Measurements from ENCODE around the gene RNF222. TPM values are rescaled to one million over a fixed set of nuclear protein-coding genes. Genes with fewer than 3 reads are reported as not detected.

RNF222 gene
- total RNA-seq, 4 donors from 2014 or later: 0.15 to 0.23 TPM; not detected in 2

DNA sequence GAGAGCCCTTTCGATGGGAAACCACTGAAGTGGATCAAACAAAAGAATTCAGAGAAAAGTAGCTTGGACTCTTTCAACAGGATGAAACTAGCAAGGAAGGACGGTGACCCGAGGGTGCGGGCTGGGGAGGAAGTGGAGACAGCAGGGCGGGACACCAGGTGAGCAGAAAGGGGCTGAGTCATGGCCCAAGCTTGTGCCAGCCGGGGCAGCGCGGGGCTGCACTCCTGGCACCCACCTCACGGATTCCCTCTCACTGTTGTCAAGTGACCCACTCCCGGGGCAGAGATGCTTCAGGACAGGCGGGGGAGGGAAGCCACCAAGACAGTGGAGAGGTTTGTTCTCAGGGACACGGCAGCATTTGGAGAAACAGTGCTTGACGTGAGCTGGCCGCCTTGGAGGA is 10.7 kb upstream of the RNF222 start:
- no peaks in the 10 kb centered on the region for H3K36me3 ChIP-seq
- peaks cover 32% of the 10 kb centered on the region for H3K27me3 ChIP-seq
- peaks cover 0 to 8% (median 0%) of the 10 kb centered on the region in 3 donors for H3K4me1 ChIP-seq
- TF ChIP-seq POLR2AphosphoS5 (IDR thresholded peaks at IDR 0.05) (no peak), POLR2A (IDR thresholded peaks at IDR 0.05) (no peak), EP300 (IDR thresholded peaks at IDR 0.05) (no peak)
- TF ChIP-seq, protein P1, sequence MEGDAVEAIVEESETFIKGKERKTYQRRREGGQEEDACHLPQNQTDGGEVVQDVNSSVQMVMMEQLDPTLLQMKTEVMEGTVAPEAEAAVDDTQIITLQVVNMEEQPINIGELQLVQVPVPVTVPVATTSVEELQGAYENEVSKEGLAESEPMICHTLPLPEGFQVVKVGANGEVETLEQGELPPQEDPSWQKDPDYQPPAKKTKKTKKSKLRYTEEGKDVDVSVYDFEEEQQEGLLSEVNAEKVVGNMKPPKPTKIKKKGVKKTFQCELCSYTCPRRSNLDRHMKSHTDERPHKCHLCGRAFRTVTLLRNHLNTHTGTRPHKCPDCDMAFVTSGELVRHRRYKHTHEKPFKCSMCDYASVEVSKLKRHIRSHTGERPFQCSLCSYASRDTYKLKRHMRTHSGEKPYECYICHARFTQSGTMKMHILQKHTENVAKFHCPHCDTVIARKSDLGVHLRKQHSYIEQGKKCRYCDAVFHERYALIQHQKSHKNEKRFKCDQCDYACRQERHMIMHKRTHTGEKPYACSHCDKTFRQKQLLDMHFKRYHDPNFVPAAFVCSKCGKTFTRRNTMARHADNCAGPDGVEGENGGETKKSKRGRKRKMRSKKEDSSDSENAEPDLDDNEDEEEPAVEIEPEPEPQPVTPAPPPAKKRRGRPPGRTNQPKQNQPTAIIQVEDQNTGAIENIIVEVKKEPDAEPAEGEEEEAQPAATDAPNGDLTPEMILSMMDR (IDR thresholded peaks at IDR 0.05): no peak
- no peak overlapping the region for H3K4me3 ChIP-seq
- no peak for ATAC-seq
- no peaks in the 10 kb centered on the region for H3K9me3 ChIP-seq
- no peak overlapping the region for H3K27ac ChIP-seq
- WGBS, 2 donors (ENCODE audit: low coverage in 1 of 2): 54 to 68% methylated on average over 9 to 13 of the region's 14 CpGs

DNA sequence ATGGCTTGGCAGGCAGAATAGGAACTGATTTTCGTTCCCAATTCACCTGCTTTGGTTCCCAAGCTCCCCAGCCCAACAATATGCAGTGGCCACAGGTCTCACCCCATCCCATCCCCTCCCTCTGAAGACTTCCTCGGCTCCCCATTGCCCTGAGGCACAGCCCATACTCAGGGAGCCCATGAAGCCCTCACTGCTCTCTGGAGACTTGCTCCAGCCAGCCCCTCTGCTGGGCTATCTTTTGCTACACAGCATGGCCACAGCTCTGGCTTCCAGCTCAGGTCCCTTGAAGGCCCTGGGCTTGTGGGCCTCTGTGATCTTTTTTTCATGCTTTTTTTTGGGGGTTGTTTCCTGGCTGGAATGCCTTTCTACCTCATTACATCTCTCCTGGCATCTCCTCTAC is 8.5 kb upstream of the RNF222 start:
- Histone ChIP-seq H3K27me3 (peaks cover 33% of the 10 kb centered on the region), H3K9me3 (no peaks in the 10 kb centered on the region), H3K4me1 (peaks cover 0 to 8% (median 0%) of the 10 kb centered on the region in 3 donors), H3K27ac (no peak overlapping the region), H3K4me3 (no peak overlapping the region), H3K36me3 (no peaks in the 10 kb centered on the region)
- no peak for ATAC-seq
- whole genome bisulfite sequencing, 2 donors (ENCODE audit: low coverage in 1 of 2): 75% methylated on average over 2 of the region's 2 CpGs; no CpG with 5 or more reads in 1 of the 2 donors
- TF ChIP-seq EP300 (IDR thresholded peaks at IDR 0.05) (no peak), POLR2A (IDR thresholded peaks at IDR 0.05) (no peak), POLR2AphosphoS5 (IDR thresholded peaks at IDR 0.05) (no peak)
- TF ChIP-seq, protein P1 (IDR thresholded peaks at IDR 0.05): no peak

DNA sequence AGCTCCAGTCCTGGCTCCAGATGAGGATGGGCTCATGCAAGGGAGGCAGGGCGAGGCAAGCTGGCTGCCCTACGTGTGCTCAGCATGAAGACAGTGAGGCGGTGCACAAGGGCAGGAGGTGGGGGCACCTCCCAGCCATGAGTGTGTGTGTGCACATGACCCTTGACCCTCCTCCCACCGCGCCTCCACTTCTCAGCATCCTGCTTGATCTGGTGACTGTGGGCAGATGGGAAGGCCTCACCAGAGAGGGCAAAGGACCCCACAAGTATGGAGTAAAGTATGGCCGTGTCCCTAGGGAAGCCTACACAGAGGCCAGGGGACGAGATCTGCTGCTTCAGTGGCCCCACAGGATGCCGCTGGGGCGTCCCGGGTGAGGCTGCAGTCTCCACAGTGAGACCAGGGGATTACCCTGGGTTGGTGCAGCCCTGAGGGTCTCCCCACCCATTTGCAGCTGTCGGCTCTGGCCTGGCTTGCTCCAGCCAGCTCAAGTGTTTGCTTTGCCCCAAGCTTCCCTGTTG is 7.9 kb upstream of the RNF222 start:
- no CpG with 5 or more reads among the region's 11 CpGs for WGBS, 2 donors (ENCODE audit: low coverage in 1 of 2)
- Histone ChIP-seq H3K9me3 (no peaks in the 10 kb centered on the region), H3K4me1 (peaks cover 0 to 6% (median 0%) of the 10 kb centered on the region in 3 donors), H3K27me3 (peaks cover 31% of the 10 kb centered on the region), H3K36me3 (no peaks in the 10 kb centered on the region), H3K27ac (no peak overlapping the region), H3K4me3 (no peak overlapping the region)
- no peak for TF ChIP-seq POLR2A (IDR thresholded peaks at IDR 0.05)
- TF ChIP-seq, protein P1 (IDR thresholded peaks at IDR 0.05): no peak
- TF ChIP-seq EP300 (IDR thresholded peaks at IDR 0.05): no peak
- no peak for TF ChIP-seq POLR2AphosphoS5 (IDR thresholded peaks at IDR 0.05)
- no peak for ATAC-seq

DNA sequence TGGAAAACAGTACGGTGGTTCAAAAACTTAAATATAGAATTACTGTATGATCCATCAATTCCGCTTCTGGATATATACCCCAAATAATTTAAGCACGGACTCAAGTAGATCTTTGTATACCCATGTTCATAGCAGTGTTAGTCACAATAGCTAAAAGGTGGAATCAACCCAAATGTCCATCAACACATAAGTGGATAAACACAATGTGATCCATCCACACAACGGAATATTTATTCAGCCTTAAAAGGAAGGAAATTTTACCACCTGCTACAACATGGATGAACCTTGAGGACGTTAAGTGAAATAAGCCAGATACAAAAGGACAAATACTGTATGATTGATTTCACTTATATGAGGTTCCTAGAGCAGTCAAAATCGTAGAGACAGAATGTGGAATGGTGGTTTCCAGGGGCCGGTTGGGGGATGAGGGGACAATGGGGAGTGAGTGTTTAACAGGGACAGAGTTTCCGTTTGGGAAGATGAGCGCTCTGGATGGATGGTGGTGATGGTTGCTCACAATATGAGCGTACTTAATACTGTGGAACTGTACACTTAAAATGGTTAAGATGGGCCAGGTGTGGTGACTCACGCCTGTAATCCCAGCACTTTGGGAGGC is 5.4 kb upstream of the RNF222 start:
- H3K27me3 ChIP-seq: peaks cover 53% of the 10 kb centered on the region
- H3K4me1 ChIP-seq: no peaks in the 10 kb centered on the region
- ATAC-seq: no peak
- H3K36me3 ChIP-seq: no peaks in the 10 kb centered on the region
- H3K9me3 ChIP-seq: no peaks in the 10 kb centered on the region
- no peak overlapping the region for H3K27ac ChIP-seq
- 42 to 55% methylated on average over 10 to 11 of the region's 11 CpGs for WGBS, 2 donors (ENCODE audit: low coverage in 1 of 2)
- TF ChIP-seq EP300 (IDR thresholded peaks at IDR 0.05) (no peak), POLR2A (IDR thresholded peaks at IDR 0.05) (no peak)
- TF ChIP-seq, protein P1 (IDR thresholded peaks at IDR 0.05): no peak
- H3K4me3 ChIP-seq: no peak overlapping the region

DNA sequence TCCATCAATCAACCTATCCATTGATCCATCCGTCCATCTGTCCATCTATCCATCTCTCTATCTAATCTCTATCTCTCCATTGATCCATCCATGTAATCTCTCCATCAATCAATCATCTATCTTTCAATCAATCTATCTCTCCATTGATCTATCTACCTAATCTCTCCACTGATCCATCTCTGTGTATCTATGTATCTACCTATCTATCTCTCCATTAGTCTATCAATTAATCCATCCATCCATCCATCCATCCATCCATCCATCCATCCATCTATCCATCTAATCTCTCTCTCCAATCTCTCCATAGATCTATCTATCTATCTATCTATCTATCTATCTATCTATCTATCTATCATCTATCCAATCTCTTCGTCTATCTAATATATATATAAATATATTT is 3.5 kb upstream of the RNF222 start:
- Histone ChIP-seq H3K4me3 (no peak overlapping the region), H3K36me3 (no peaks in the 10 kb centered on the region), H3K27ac (no peak overlapping the region), H3K27me3 (peaks cover 70% of the 10 kb centered on the region), H3K9me3 (no peaks in the 10 kb centered on the region), H3K4me1 (no peaks in the 10 kb centered on the region)
- ATAC-seq: no peak
- WGBS, 2 donors (ENCODE audit: low coverage in 1 of 2): 81 to 90% methylated on average over 2 of the region's 2 CpGs
- TF ChIP-seq POLR2AphosphoS5 (IDR thresholded peaks at IDR 0.05): no peak
- TF ChIP-seq POLR2A (IDR thresholded peaks at IDR 0.05): no peak
- no peak for TF ChIP-seq EP300 (IDR thresholded peaks at IDR 0.05)
- TF ChIP-seq, protein P1 (IDR thresholded peaks at IDR 0.05): no peak
